ENCODE measurements around the gene VEGFD. TPM values are rescaled to one million over a fixed set of nuclear protein-coding genes. Genes with fewer than 3 reads are reported as not detected.
A peak's percentile ranks its signal among the peaks of the same experiment; 100 is the strongest.
"Not testable (repeated sequence)": the region's sequence is repeated elsewhere in the genome, so short reads cannot be mapped to it uniquely, and the experiment has no call there.

VEGFD gene
- total RNA-seq, 2 donors from 2014 or later, result 1.2 to 2.5 TPM

DNA sequence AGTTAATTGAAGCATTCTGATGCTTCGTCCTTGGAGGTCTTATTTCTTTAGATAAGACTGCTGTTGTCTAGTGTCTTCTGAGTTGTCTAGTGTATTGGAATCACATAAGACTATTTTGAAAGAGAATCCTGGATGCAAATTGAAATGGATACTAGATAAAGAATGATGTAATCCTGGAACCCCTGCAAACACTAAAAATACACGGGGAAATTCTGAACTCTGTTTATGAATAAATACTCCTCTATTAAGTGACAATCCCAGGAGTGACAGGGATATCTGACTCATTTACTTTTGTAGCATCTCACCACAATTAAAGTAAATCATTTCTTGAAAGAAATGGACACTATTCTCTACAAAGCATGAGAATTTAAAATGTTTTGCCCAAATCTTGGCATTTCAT is 69.7 kb downstream of the VEGFD start:
- no peak overlapping the region for H3K4me3 ChIP-seq
- DNase-seq, result no peak
- H3K9ac ChIP-seq (ENCODE audit: low read depth in 2 of 2, low read length in 2 of 2), result no peak overlapping the region
- H3K4me1 ChIP-seq, result no peaks in the 10 kb centered on the region
- no peak overlapping the region for H3K27ac ChIP-seq
- H3K9me3 ChIP-seq, result no peaks in the 10 kb centered on the region
- H3K36me3 ChIP-seq, result no peaks in the 10 kb centered on the region
- TF ChIP-seq CTCF (IDR thresholded peaks at IDR 0.05), result no peak
- peaks cover 4% of the 10 kb centered on the region for H3K27me3 ChIP-seq
- intact Hi-C loops (cut with DNase I), result no loop called here

DNA sequence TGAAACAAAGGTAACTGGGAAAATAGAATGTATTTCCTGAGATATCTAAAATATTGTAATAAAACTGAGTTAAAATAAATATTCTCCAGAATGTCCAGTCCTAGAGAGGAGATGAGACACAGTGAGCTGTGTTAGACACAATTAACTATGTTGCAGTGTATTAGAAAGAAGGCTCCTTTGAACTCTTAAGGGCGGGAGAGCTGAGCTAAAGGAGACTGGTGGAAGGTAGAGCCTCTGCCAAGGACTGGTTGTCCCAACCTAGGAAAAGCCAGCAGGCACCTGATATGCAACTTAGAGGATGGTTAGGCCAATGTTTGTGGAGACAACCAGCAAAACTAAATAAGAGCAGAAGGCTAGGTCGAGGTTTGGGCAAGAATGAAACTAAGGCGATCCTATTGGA is 73.1 kb downstream of the VEGFD start:
- intact Hi-C loops (cut with DNase I), result no loop called here

GRCh38 chrX:15310117-15310516 is 74.1 kb downstream of the VEGFD start:
- TF ChIP-seq CTCF (IDR thresholded peaks at IDR 0.05), result no peak
- Histone ChIP-seq H3K27ac (no peak overlapping the region), H3K4me1 (no peaks in the 10 kb centered on the region), H3K36me3 (no peaks in the 10 kb centered on the region), H3K9me3 (no peaks in the 10 kb centered on the region), H3K9ac (ENCODE audit: low read depth in 2 of 2, low read length in 2 of 2) (no peak overlapping the region), H3K27me3 (peaks cover 4% of the 10 kb centered on the region), H3K4me3 (no peak overlapping the region)
- intact Hi-C loops (cut with DNase I), result no loop called here
- DNase-seq, result no peak

More for the DNA sequence above, 73.1 kb downstream of the VEGFD start:
- Histone ChIP-seq H3K4me1 (no peaks in the 10 kb centered on the region), H3K27ac (no peak overlapping the region), H3K4me3 (no peak overlapping the region), H3K9me3 (no peaks in the 10 kb centered on the region), H3K9ac (ENCODE audit: low read depth in 2 of 2, low read length in 2 of 2) (no peak overlapping the region), H3K27me3 (peaks cover 4% of the 10 kb centered on the region), H3K36me3 (no peaks in the 10 kb centered on the region)
- no peak for DNase-seq
- no peak for TF ChIP-seq CTCF (IDR thresholded peaks at IDR 0.05)

DNA sequence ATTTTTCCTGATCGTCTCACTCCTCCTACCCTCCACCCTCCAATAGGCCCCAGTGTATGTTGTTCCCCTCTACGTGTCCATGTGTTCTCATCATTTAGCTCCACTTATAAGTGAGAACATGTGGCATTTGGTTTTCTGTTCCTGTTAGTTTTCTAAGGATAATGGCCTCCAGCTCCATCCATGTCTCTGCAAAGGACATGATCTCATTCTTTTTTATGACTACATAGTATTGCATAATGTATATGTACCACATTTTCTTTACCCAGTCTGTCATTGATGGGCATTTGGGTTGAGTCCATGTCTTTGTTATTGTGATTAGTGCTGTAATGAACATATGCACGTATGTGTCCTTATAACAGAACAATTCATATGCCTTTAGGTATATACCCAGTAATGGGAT is 78.3 kb downstream of the VEGFD start:
- DNase-seq; H3K27me3 ChIP-seq; H3K27ac ChIP-seq; H3K9me3 ChIP-seq; intact Hi-C loops (cut with DNase I); H3K9ac ChIP-seq (ENCODE audit: low read depth in 2 of 2, low read length in 2 of 2); H3K4me3 ChIP-seq; H3K4me1 ChIP-seq; H3K36me3 ChIP-seq: not testable (repeated sequence)

GRCh38 chrX:15301924-15302323 is 82.3 kb downstream of the VEGFD start:
- intact Hi-C loops (cut with DNase I), result no loop called here
- H3K4me3 ChIP-seq, result no peak overlapping the region

More at GRCh38 chrX:15301924-15302323, 82.3 kb downstream of the VEGFD start:
- Histone ChIP-seq H3K4me1 (no peaks in the 10 kb centered on the region), H3K36me3 (no peaks in the 10 kb centered on the region), H3K27ac (no peak overlapping the region), H3K9me3 (no peaks in the 10 kb centered on the region), H3K9ac (ENCODE audit: low read depth in 2 of 2, low read length in 2 of 2) (no peak overlapping the region), H3K27me3 (no peaks in the 10 kb centered on the region)
- no peak for TF ChIP-seq CTCF (IDR thresholded peaks at IDR 0.05)
- peak; percentile 24 for DNase-seq

All from colonic mucosa (tissue), 4 donors.